HG02678 (cell line): ENCODE data around the gene FIGNL2.

ENCODE experiments used
- ATAC-seq: cut with Tn5 transposase; IDR thresholded peaks from one replicate; pipeline ENCODE4 v1.9.1; 2021; ENCODE audit warnings: mild to moderate bottlenecking, moderate library complexity; ENCODE audit not compliant: unreplicated experiment

The FIGNL2 gene

GRCh38 chr12:51879102-51879501 lies 30.6 kb upstream of the FIGNL2 start:
- ATAC-seq = no peak

DNA sequence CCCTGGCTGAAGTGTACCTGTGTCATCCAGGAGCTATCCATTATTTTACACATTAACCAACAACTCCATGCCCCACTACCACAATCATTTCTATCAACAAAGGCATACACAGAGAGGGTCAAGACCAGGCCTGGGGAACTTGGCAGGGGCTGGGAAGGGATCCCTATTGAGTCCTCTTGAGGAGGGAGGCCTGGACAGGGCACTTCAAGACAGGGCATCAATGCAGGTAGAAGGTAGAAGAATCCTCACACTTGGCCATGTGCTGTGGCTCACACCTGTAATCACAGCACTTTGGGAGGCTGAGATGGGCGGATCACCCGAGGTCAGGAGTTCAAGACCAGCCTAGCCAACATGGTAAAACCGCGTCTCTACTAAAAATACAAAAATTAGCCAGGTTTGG lies 26.0 kb upstream of the FIGNL2 start:
- no peak for ATAC-seq

DNA sequence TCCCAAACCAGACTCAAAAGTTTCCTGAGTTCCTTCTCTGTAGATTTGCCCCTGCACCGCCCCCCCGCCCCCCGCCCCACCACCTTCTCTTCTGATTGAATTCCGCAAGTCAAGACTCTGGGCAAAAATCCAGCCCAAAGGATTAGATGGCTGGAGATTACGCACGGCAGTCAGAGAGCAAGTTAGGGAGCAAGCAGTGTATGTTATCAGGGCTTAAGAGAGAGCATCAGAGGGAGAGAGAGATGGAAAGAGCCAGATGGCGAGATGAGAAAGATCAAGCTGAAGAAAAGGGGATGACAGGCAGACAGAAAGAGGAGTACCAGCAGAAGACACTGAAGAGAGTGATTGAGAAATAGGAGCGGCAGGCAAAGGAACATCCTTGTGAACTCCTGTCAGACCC lies 25.5 kb upstream of the FIGNL2 start:
- no peak for ATAC-seq

DNA sequence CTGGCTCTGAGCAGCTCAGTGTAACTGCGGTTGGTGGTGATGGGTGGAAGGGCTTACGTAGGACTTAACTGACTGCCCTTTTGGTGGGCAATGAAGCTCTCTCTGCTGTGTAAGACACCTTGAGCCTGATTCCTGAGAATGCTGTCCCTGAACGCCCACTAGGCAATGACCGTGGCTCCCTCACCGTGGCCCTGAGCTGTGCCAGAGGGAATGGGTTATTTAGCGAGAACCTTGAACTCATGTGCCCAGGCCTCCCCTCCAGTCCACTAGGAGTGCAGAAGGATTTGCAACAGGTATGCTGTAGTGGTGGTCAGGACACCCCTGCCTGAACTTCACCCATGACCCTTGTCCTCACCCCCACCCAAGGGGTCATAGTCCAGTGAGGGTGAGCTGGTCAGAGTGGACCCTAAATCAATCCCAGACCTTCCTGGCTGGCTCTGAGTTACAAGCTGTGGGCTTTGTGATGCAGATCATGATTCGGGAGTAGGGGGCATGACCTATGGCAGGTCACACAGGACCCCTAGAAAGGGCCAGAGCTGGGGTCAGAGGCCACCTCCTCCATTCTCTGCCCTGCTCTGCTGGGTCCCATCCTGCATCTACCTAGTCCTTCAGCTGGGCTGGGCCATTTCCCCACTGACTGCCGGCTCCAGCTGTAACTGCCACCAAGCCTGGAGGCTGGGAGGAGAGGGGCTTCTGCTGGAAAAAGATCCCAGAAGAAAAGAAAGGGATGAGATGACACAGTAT lies 24.9 kb upstream of the FIGNL2 start:
- ATAC-seq = no peak

GRCh38 chr12:51872689-51872981 lies 24.1 kb upstream of the FIGNL2 start:
- no peak for ATAC-seq

- no peak for ATAC-seq
Measured at GRCh38 chr12:51871918-51872688, 23.6 kb upstream of the FIGNL2 start.

- ATAC-seq = no peak
Measured at GRCh38 chr12:51871126-51871525, 22.6 kb upstream of the FIGNL2 start.

DNA sequence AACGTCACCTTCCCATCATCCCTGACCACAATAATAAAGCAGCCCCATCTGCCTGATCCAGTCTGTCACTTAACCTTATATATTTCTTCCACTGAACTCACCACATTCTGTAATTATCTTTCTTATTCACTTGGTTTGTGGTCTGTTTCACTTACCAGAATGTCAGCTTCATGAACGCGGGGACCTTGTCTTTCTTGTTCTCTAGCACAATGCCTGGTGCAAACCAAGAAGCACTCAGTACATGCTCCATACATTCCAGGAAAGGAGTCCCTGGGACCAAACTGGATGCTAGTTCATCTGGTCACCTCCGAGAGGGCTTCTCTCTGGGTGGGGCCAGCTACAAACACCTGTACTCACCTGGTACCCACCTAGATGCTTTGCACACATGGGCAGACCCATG lies 22.0 kb upstream of the FIGNL2 start:
- no peak for ATAC-seq

GRCh38 chr12:51869931-51870330 lies 21.4 kb upstream of the FIGNL2 start:
- no peak for ATAC-seq

- ATAC-seq = no peak
Measured at GRCh38 chr12:51869496-51869865, 21.0 kb upstream of the FIGNL2 start.

- no peak for ATAC-seq
Measured at GRCh38 chr12:51868821-51869495, 20.4 kb upstream of the FIGNL2 start.

- ATAC-seq = no peak
Measured at GRCh38 chr12:51867796-51868428, 19.4 kb upstream of the FIGNL2 start.

DNA sequence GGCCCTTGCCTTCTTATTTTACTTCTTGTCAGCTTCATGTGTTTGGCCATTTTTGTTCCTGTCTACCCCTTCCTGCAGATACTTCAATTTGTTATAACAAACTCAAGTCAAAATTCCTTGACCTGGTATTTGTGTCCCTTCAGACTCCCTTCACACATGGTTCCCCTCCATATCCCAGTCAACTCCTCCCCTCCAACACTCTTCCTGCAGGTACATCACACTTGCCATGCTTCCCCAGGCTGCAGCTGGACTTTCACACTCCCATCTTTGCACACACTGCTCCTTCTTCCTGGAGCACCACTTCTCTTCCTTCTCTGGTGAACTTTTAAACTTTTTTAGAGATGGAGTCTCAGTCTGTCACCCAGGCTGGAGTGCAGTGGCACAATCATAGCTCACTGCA lies 18.9 kb upstream of the FIGNL2 start:
- ATAC-seq = no peak

DNA sequence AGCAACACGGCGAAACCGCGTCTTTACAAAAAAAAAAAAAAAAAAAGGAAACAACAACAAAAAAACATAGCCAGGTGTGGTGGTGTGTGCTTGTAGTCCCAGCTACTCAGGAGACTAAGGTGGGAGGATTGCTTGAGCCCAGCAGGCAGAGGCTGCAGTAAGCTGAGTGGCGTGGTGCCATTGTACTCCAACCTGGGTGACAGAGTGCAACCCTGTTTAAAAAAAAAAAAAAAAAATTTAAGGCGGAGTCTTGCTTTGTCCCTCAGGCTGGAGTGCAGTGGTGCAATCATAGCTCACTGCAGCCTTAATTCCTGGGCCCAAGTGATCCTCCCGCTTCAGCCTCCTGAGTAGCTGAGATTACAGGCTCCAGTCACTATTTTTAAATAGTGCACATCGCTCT lies 18.2 kb upstream of the FIGNL2 start:
- ATAC-seq = no peak

- ATAC-seq = no peak
Measured at GRCh38 chr12:51866324-51866723, 17.8 kb upstream of the FIGNL2 start.

DNA sequence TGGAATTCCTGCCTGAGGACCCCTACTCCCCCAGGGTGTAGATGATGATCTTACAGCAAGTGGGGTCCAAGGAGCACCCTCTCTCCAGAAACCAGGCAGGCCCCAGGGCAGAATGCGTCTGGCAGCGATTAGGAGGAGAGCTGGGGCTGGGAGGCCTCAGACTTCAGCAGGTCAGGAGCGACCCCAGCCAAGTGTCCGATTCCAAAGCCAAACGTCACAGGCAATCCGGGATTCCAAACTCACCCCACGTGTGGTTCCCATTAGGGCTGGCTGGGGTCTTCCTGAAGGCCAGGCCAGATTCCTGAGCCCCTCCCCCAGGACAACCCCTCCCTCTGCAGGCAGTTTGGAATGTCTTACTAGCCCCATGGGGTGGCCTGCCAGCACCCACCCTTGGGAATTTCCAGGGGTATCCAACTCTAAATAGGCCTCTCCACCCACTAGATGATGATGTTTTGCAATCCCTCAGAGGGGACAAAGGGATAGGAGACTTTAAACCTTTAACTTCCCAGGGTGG lies 17.3 kb upstream of the FIGNL2 start:
- no peak for ATAC-seq

GRCh38 chr12:51864833-51865670 lies 16.5 kb upstream of the FIGNL2 start:
- ATAC-seq = no peak

DNA sequence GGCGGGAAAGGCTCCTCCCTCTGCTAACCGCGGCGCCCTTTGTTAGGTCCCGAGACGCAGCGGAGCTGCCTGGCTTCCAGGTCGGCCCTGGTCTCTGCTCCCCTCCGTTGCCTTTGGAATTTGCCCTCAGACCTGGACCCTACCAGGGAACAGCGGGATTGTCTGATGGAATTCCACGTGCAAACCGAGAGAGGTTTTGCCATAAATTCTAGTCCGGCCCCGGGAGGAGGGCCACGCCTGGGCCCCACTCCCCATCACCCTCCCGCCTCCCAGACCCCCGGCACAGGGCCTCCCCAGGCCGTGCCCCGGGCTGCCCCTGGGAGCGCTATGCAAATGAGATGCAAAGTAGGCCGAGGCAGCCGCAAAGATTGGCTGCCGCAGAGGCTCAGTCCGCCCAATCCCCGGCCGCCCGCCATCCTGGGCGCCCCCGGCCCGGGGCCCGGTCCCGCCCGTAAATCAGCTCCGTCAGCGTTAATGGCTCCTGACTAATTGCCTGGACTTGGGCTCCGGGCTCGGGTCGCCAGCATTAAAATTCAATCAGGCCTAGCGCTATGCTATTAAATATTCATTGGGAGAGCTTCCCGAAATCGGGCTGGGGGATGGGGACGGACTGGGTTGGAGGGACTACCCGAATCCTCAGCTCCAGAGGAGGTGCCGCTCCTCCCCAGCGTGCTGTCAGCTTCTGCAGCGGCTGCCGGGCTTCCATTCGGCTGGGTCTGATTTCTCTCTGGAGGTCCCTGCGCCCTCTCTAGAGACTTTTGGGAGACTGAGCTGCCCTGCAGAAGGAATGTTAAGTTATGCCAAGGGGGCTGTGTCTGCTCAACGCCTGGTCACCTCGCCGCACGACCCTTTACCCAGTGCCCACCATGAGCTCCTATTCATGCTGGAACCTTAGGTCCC lies 15.7 kb upstream of the FIGNL2 start:
- ATAC-seq = no peak

DNA sequence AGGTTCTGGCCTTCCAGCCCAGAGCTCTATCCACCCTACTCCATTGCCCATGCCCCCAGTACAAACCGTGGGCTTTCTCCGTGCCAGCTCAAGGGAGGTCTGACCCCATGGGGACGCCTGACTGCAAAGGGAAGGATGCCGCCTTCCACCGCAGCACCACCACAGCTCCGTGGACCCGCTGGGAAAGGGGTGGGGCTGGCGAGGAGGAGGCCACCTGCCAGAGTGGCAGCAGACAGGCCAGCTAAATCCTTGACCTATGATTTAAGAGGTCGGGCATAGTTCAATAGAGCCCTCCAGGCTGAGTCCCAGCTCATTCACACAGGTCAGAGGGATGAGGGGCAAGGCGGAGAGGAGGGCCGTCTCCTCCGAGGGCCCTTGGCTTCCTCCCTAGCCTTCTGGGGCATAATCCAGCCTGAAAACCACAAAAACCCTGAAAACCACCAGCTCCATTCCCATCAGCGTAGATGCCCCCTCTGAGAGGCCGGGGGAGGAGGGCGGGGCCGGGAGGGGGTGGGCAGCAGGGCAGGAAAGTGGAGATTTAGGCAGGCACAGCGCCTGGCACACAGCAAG lies 14.9 kb upstream of the FIGNL2 start:
- ATAC-seq = no peak
